Caco-2 (cell line): ENCODE data around the gene SEMA4D. TPM values are rescaled to one million over a fixed set of nuclear protein-coding genes. Genes with fewer than 3 reads are reported as not detected.

ENCODE experiments used
- BruUV-seq: library from RNA; stranded (reverse); fragments of 400-500 nt; replicated peaks from 2 replicates; lab custom pipeline; 2021; lab: Mats Ljungman, UMichigan
- CTCF ChIA-PET: fragments of 300-600 bp; sonication (Branson Sonifier 250); formaldehyde crosslinking; loops from one replicate; lab custom pipeline; 2022; ENCODE audit warnings: antibody characterized with exemption; lab: Charles Lee
- POLR2A ChIA-PET: fragments of 300-600 bp; sonication (Branson Sonifier 250); formaldehyde crosslinking; loops from one replicate; lab custom pipeline; 2022; ENCODE audit warnings: antibody characterized with exemption; lab: Charles Lee
- DNase-seq, 2 experiments: peaks; one replicate each; pipeline versions ENCODE4 v3.0.0 to v3.0.0-alpha.2; 2020 to 2022
- H3K27me3 ChIP-seq: replicated peaks from 2 replicates; pipeline ENCODE4 v1.6.0; 2011; ENCODE audit warnings: low read length; ENCODE audit not compliant: control insufficient read depth, insufficient read depth
- H3K36me3 ChIP-seq: 2 replicates; pipeline ENCODE4 v1.5.1; 2011; ENCODE audit warnings: low read length; ENCODE audit not compliant: control insufficient read depth, insufficient read depth
- H3K4me1 ChIP-seq: fragments of 250-450 bp; sonication (Bioruptor Pico); 2 replicates; pipeline ENCODE4 v1.5.1; 2020; ENCODE audit warnings: mild to moderate bottlenecking
- H3K4me3 ChIP-seq: 2 replicates; pipeline ENCODE4 v1.5.1; 2011; ENCODE audit warnings: low read depth, mild to moderate bottlenecking, control low read depth, low read length
- H3K9me3 ChIP-seq: fragments of 250-450 bp; sonication (Bioruptor Pico); 2 replicates; pipeline ENCODE4 v1.5.1; 2020; ENCODE audit warnings: mild to moderate bottlenecking, moderate library complexity
- H3K27ac Mint-ChIP-seq: one replicate; pipeline ENCODE4 v1.8.0; 2022; ENCODE audit warnings: mixed read lengths; ENCODE audit not compliant: unreplicated experiment
- H3K27me3 Mint-ChIP-seq: one replicate; pipeline ENCODE4 v1.8.0; 2022; ENCODE audit warnings: mixed read lengths; ENCODE audit not compliant: insufficient read depth, unreplicated experiment
- H3K36me3 Mint-ChIP-seq: one replicate; pipeline ENCODE4 v1.8.0; 2022; ENCODE audit warnings: mild to moderate bottlenecking, mixed read lengths; ENCODE audit not compliant: insufficient read depth, unreplicated experiment
- H3K4me1 Mint-ChIP-seq: one replicate; pipeline ENCODE4 v1.8.0; 2022; ENCODE audit warnings: low read depth, mixed read lengths; ENCODE audit not compliant: unreplicated experiment
- H3K4me3 Mint-ChIP-seq: one replicate; pipeline ENCODE4 v1.8.0; 2022; ENCODE audit warnings: mild to moderate bottlenecking, moderate library complexity, mixed read lengths; ENCODE audit not compliant: unreplicated experiment
- H3K9me3 Mint-ChIP-seq: one replicate; pipeline ENCODE4 v1.8.0; 2022; ENCODE audit warnings: mixed read lengths; ENCODE audit not compliant: unreplicated experiment
- intact Hi-C: fragments of 100-400 bp; cut with micrococcal nuclease; formaldehyde crosslinking; loops from one replicate; pipeline ENCODE4 v1.10.0; 2022; ENCODE audit not compliant: unreplicated experiment
- total RNA-seq: library from RNA; stranded (reverse); gene quantifications from 2 replicates; pipeline ENCODE4 v1.2.3, GENCODE V29; 2022
- TF ChIP-seq, protein P1 (sequence below), 2 experiments: fragments of 200-600 bp in 1 of 2; IDR thresholded peaks; 1 replicate in 1 of 2; 2 replicates in 1 of 2; pipeline versions ENCODE4 v1.5.1 to v1.8.0; 2011 to 2022; ENCODE audit warnings: antibody characterized with exemption in 1 of 2, control low read depth in 1 of 2, inconsistent platforms in 1 of 2, low read depth in 1 of 2, low read length in 1 of 2, mild to moderate bottlenecking in 1 of 2, moderate library complexity in 1 of 2; ENCODE audit not compliant: insufficient read depth in 1 of 2, severe bottlenecking in 1 of 2, unreplicated experiment in 1 of 2

SEMA4D gene
- total RNA-seq, 1 experiment from 2014 or later, result 17.1 TPM

DNA sequence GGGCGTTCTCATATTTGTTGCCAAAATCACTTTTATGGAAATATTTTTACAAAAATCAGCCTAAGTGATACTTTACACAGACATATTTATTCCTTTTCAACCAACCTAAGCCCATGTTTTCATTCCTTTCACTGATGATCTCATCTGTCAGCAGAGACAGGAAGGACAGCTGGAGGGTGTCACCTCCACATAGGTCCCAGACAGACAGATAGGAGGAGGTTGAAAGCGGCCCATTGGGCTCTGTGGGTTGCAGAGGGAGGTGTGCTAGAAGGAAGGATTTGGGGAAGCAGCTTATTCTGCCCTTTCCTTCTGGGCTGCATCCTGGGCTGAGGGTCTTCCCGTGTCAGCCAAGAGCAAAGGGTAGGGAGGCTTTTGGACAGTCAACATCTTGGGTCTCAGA is 26.0 kb upstream of the SEMA4D start:
- H3K4me1 ChIP-seq, result peaks cover 30% of the 10 kb centered on the region
- Mint-ChIP-seq H3K4me1 (peaks cover 25% of the 10 kb centered on the region), H3K4me3 (no peak overlapping the region), H3K36me3 (no peaks in the 10 kb centered on the region), H3K27me3 (no peaks in the 10 kb centered on the region), H3K9me3 (no peaks in the 10 kb centered on the region), H3K27ac (no peak overlapping the region)
- TF ChIP-seq, protein P1, sequence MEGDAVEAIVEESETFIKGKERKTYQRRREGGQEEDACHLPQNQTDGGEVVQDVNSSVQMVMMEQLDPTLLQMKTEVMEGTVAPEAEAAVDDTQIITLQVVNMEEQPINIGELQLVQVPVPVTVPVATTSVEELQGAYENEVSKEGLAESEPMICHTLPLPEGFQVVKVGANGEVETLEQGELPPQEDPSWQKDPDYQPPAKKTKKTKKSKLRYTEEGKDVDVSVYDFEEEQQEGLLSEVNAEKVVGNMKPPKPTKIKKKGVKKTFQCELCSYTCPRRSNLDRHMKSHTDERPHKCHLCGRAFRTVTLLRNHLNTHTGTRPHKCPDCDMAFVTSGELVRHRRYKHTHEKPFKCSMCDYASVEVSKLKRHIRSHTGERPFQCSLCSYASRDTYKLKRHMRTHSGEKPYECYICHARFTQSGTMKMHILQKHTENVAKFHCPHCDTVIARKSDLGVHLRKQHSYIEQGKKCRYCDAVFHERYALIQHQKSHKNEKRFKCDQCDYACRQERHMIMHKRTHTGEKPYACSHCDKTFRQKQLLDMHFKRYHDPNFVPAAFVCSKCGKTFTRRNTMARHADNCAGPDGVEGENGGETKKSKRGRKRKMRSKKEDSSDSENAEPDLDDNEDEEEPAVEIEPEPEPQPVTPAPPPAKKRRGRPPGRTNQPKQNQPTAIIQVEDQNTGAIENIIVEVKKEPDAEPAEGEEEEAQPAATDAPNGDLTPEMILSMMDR (IDR thresholded peaks at IDR 0.05; ENCODE audit: insufficient read depth in 1 of 2, low read depth in 1 of 2, low read length in 1 of 2, severe bottlenecking in 1 of 2, unreplicated experiment in 1 of 2), result no peak
- intact Hi-C loops, result no loop called here
- H3K4me3 ChIP-seq, result no peak overlapping the region
- no peaks in the 10 kb centered on the region for H3K27me3 ChIP-seq
- DNase-seq, result no peak
- BruUV-seq, result no TSS peak
- no peaks in the 10 kb centered on the region for H3K36me3 ChIP-seq
- ChIA-PET POLR2A (no interaction called here), CTCF (no interaction called here)
- no peaks in the 10 kb centered on the region for H3K9me3 ChIP-seq

DNA sequence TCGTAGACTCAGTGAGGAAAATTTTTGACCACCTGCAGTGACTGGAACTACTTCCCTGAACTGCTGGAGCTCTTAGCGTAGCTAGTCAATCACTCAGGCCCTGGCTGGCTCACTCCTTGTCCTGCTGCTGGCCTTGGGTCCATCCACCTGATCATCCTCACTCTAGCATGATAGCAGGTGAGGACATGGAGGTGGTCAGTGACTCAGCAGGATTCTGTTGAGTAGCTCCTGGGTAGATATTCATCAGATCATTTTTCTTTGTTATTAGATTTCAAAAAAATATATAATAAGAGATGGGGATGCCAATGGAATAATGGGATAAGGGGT is 25.0 kb upstream of the SEMA4D start:
- no peaks in the 10 kb centered on the region for H3K36me3 Mint-ChIP-seq
- TF ChIP-seq, protein P1 (IDR thresholded peaks at IDR 0.05; ENCODE audit: insufficient read depth in 1 of 2, low read depth in 1 of 2, low read length in 1 of 2, severe bottlenecking in 1 of 2, unreplicated experiment in 1 of 2), result no peak
- POLR2A ChIA-PET, result no interaction called here
- peaks cover 24% of the 10 kb centered on the region for H3K4me1 ChIP-seq
- no peaks in the 10 kb centered on the region for H3K36me3 ChIP-seq
- DNase-seq, result no peak
- no peaks in the 10 kb centered on the region for H3K27me3 Mint-ChIP-seq
- H3K9me3 Mint-ChIP-seq, result no peaks in the 10 kb centered on the region
- BruUV-seq, result no TSS peak
- H3K27ac Mint-ChIP-seq, result no peak overlapping the region
- H3K4me3 ChIP-seq, result no peak overlapping the region
- no peak overlapping the region for H3K4me3 Mint-ChIP-seq
- H3K4me1 Mint-ChIP-seq, result peaks cover 19% of the 10 kb centered on the region
- intact Hi-C loops, result no loop called here
- H3K9me3 ChIP-seq, result no peaks in the 10 kb centered on the region
- CTCF ChIA-PET, result no interaction called here
- no peaks in the 10 kb centered on the region for H3K27me3 ChIP-seq

DNA sequence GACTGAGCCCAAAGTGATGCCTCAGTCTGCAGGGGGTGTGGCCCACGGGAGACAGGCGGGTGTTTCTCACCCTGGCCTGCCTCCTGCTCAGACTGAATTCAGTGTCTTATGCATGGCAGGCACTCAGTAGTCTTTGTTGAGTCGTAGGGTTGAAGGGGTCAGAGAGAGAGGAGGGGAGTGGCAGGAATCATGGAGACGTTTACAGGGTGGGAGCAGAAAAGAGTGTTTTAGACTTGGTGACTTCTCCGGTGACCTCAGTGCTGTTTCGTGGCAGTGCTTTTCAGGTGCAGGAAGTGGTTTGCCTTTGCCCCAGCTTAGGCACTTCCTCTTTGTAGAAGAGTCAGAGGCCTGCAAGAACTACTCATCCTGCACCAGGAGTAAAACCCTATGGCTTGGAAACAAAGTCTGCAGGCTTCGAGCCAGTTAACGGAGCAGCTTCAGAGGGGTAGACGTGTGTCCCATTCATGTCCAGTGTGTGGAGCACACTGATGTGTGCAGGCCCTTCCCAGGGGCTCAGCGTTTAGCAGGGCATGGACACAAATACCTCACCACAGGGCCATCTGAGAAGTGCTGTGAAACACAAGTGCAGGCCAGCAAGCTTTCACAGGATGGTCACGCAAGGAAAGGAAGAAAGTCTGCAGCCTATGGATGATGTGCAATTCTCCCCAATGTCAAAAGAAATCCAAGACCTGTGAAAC is 24.5 kb upstream of the SEMA4D start:
- ChIA-PET CTCF (no interaction called here), POLR2A (no interaction called here)
- Histone ChIP-seq H3K36me3 (no peaks in the 10 kb centered on the region), H3K4me1 (peaks cover 24% of the 10 kb centered on the region), H3K4me3 (no peak overlapping the region), H3K27me3 (no peaks in the 10 kb centered on the region), H3K9me3 (no peaks in the 10 kb centered on the region)
- BruUV-seq, result no TSS peak
- Mint-ChIP-seq H3K36me3 (no peaks in the 10 kb centered on the region), H3K27ac (no peak overlapping the region), H3K9me3 (no peaks in the 10 kb centered on the region), H3K4me1 (peaks cover 19% of the 10 kb centered on the region), H3K4me3 (no peak overlapping the region), H3K27me3 (no peaks in the 10 kb centered on the region)
- intact Hi-C loops, result no loop called here
- no peak for DNase-seq
- TF ChIP-seq, protein P1 (IDR thresholded peaks at IDR 0.05; ENCODE audit: insufficient read depth in 1 of 2, low read depth in 1 of 2, low read length in 1 of 2, severe bottlenecking in 1 of 2, unreplicated experiment in 1 of 2), result no peak
